GM18511 (cell line): ENCODE measurements around the gene KLHL41.

ENCODE experiments used
- ATAC-seq: cut with Tn5 transposase; IDR thresholded peaks from one replicate; pipeline ENCODE4 v1.9.1; 2021; ENCODE audit warnings: mild to moderate bottlenecking, moderate library complexity; ENCODE audit not compliant: unreplicated experiment

The KLHL41 gene

DNA sequence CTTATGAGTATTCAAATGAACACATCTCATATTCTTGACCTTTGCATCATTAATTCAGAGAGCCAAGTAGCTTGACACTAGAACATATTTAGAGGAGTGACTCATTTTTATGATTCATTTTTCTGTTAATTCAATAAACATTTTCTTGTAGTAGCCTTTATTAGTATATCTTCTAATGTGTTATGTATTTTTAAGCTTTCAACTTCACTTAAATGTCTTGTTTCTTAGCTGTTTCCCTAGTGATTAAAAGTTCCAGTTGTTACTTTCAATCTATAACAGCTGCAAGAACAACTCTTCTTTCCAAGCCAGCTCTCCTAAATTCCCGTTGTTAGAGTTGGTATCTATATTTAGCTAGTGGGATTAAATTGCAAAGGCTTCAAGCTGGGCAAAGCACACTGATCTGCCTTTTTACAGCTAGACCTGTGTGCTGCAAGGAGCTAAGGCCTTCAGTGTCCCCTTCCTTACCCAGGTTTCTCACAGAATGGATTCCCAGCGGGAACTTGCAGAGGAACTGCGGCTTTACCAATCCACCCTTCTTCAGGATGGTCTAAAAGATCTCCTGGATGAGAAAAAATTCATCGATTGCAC is at the start of gene KLHL41:
Gene KLHL41, plus strand, starts transcription at position 405 of the 588 bp plus-strand sequence. Its CDS starts 77 bp downstream, at position 482.
- no peak for ATAC-seq

DNA sequence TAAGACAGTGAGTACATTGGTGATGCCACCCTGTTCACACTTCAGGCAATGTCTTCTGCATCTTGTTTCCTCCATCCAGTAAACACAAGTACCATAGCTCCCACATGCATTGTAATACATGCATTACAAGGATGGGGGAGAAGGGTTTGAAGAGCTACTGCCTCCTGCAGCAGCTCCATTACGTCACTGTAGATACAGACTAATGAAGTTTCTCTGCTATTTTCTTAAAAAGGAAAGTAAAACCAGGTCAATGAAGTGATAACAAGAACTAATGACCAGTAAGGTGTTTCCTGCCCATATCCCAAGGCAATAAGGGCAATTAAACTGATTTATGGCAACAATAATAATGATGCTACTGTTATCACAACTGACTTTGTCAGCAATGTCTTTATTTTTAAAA is 48.4 kb upstream of the KLHL41 start:
- ATAC-seq, result no peak

DNA sequence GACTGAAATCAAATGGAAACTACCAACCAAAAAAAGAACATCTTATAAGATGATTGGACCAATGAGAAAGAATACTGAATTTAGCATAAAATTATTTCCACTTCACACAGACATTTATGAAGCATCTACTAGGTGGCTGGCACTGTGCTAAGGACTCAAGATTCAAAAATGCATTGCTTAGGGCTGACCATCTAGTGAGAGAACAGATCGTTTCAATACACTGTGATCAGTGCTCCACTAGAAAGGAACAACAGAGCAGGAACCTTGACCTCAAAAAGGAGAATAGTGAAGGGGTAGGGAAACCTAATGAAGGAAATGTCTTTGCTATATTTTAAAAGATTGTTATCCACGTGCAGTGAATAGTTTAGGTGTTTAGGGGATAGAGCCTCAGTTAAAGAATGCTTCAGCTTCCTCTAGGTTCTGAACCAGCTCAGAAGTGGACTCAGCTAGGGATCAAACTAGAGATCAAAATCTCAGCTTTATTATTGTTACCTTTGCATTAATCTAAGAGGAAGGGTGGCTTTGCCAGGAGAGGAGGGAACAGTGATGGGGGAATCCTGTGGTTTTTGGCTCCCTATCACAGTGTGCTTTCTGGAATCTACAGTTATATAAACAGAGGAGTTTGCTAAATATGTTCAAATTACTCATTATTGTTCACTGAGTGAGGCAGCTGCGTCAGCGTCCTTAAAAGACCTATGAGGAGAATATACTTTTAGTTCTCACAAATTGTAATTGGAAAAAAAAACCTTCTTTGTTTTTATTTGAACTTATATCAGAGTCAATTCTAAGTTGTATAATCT is 46.4 kb upstream of the KLHL41 start:
- ATAC-seq, result no peak

DNA sequence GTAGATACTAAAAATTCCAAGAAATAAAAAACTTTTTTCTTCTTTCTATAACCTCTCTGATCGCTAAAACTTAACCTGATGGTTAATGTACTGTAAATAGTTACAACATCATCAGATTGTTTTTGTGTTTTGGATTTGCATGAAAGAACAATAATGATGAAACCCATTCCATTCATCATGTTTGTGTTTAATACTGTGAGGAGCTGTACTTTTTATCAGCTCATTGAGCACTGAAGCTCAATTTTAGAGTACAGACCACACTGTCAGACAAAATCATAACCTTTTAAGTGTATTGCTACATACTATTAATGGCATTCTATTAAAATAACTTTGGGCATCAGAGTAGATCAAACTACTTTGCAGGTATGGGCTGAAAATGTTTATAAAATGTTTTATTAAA is 45.0 kb upstream of the KLHL41 start:
- no peak for ATAC-seq

DNA sequence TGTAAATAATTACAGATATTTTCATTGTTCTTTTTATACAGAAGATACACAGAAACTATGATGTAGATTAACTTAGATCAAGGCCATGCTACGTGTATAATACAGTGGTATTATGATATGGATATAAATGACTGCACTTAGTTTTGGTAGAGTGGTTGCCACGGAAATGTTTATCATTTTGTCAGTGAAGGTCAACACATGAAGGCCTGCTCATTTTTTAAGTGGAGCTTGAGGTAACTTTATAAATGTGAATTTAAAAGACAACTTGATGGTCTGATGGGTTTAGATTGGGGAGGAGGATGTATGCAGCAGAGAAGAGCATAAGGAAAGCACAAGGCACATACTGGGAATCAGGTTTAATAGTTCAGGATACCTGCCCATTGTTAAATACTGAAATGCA is 44.6 kb upstream of the KLHL41 start:
- no peak for ATAC-seq

DNA sequence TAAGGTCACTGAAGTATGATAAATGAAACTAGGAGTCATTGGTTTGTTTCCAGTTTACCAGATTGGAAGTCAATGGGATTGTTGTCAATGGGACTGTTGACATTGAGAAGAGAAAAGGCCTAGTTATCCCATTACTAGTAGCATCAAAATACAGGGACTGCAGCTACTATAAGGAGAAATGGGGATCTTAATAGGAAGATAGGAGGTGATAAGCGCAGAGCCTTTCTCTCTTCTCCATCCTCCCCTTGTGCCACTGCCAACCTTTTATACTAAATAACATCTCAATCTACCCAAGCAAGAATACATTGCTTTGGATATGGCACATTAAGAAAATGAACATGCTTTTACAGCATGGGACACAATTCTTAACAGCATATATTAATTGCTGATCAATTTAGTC is 40.7 kb upstream of the KLHL41 start:
- no peak for ATAC-seq

DNA sequence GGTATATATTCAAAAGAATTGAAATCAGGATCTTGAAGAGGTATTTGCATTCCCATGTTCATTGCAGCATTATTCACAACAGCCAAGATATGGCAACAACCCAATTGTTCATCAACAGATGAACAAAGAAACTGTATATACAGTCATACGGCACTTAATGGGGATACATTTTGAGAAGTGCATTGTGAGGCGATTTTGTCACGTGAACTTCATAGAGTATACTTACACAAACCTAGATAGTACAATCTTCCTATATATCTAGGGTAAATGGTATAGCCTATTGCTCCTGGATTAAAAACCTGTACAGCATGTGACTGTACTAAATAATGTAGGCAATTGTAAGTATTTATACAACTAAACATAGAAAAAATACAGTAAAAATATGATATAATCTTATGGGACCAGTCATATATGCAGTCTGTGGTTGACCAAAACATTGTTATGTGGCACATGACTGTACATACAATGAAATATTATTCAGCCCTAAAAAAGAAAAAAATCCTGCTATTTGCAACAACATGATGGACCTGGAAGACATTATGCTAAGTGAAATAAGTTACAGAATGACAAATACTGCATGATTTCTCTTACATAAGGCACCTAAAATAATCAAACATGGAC is 39.4 kb upstream of the KLHL41 start:
- ATAC-seq, result no peak

DNA sequence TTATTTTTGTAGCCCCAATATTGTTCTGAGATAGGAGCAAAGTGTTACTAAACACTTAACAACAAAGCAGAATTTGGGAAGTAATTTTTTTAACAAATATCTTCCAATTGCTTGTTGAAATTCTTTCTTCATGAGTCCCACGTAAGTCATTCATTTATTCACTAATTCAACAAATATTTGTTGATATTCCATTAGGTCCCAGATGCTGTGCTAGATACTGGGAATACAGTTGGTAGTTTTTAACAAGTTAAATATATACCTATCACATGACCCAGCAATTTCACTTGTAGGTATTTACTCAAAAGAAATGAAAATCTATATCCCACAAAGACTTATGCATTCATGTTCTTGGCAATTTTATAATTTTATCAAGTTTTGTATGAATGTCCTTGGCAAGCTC is 37.3 kb upstream of the KLHL41 start:
- no peak for ATAC-seq

DNA sequence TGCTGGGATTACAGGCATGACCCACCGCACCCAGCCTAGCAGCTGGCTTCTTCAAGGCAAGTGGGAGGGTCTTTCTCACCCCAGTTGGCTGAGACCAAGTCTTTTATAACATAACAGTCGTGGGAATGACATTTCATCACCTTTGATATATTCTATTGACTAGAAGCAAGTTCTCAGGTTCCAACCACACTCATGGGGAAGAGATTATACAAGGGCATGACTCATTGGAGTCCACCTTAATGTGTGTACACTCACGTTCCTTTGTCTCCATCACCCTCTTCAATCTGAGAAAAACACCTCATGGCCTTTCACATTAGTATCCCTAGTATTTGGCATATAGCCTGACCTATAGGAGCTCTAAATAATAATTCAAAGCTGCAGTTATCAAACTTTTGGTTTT is 33.0 kb upstream of the KLHL41 start:
- ATAC-seq, result no peak

DNA sequence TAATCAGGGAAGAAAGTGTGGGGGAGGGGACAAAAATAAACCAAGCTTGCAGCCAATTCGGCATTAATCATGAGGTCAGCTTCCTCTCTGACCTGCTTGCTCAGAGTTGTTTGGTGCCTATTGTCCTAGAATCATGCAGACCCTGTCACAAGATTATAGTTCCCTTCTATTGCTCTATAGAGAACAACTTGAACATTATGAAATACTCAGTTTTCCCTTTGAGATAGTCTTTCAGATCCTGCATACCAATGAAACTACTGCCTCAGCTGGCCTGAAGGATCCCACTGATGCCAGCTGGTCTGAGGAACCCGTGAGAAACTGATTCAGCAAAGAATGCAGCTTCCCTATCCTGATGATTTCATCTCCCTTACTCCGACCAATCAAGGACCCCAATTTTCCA is 31.2 kb upstream of the KLHL41 start:
- no peak for ATAC-seq

DNA sequence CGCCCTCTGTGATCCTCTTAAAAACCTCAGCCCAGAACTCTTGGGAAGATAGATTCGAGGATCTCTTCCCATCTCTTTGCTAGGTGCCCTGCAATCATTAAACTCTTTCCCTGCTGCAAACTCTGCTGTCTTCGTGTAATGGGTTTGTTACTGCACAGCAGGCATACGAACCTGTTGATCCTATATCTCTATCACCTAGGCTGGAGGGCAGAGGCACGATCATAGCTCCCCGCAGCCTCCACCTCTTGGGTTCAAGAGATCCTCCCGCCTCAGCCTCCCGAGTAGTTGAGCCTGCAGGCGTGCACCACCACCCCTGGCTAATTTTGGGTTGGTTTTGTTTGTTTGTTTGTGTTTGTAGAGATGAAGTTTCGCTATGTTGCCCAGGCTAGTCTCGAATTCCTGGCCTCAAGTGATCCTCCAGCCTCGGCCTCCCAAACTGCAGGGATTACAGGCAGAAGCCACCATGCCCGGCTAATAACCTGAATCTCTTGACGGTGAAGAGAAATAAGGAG is 30.7 kb upstream of the KLHL41 start:
- no peak for ATAC-seq

DNA sequence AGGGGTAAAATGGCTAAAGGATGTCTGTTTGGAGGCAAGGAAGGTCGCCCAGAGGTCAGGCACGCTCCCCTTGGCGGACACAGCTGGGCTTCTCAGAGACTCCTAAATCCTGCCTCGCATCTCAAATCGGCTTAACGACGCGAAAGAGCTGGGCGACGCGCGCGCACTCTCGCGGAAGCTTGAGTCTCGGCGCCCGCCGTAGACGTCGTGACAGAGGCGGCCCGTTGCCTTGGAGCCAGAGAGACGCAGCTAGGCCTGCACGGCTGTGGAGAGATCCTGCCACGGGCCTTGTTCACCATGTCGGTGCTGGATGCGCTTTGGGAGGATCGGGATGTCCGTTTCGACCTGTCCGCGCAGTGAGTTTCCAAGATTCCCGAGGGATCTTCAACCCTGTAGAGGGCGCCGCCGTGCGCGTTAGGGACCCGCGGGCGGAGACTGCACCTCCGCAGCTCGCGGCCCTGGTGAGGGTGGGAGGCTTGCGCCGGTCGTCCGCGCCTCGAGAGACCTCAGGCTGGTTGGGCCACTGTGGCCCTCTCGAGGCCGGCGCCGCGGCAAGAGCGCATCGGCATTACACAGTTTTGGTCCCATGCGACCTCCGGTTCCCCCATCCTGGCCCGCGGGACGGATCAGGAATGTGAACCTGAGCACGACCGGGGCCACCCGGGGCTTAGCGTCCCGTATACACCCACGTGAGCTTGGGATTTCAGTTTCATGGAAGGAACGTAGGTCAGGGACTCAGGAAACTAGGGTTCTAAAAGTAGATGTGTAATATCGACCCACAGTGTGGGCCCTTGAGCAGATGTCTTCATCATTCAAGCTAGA is 30.0 kb upstream of the KLHL41 start, which contains the start of gene BBS5:
Gene BBS5, plus strand, starts transcription at position 238 of the 822 bp plus-strand sequence. Its CDS starts 60 bp downstream, at position 298.
- ATAC-seq, result peak; percentile 98

DNA sequence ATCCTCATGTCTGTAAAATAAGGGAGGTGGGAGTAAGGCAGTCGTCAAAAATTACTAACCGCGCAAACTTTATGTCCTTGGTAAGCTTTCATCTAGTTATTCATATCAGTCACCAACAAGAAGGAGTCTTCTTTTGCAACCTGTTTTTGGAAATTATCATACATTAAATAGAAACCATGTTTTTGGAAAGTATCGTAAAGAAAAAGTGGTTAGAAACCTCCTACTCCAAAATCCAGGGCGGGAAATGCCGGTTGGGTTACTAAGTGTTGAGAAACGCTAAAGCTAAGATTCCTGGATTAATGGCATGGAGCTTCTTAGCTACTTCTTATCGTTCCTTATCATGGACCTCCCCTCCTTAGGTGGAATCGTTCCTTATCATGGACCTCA is 29.4 kb upstream of the KLHL41 start:
- ATAC-seq, result peak; percentile 3

DNA sequence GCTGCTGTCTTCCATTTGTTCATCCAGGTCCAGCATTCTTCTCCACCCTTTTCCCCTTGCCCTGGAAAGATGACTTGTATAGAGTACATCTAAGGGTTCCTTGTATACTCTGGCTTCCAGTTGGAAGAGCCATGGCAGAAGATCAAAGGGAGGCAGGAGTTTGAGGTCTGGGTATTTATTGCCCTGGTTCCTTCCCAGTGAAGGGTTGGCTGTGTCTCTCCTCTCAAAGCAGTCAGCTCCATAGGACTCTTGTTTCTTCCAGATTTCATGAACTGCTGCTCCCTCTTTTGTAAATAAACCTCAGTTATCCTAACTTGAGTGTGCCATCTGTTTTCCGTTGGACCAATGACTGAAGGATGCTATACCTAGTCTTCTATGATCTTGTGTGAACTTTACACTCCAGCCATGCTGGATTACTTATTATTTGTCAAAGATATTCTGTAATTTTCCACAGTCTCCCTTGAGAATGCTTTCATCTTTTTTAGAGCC is 23.8 kb upstream of the KLHL41 start:
- no peak for ATAC-seq

DNA sequence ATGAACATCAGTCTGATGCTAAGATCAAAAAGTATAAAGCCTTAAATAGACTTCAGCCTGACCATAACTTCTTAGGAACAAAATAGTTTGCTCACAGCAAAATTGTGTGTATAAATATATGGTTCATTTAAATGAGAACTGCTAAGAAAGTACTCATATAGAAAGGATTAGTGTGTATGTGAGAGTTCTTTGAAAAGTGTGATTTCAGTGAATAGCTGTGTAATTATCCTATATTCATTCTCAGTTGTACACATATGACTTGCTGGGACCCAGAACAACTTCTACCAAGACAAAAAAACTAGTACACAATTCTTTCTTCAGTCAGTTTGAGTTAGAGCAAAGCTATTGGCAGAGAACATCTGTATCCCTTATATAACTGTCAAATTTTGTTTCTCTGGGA is 23.0 kb upstream of the KLHL41 start:
- ATAC-seq, result no peak

DNA sequence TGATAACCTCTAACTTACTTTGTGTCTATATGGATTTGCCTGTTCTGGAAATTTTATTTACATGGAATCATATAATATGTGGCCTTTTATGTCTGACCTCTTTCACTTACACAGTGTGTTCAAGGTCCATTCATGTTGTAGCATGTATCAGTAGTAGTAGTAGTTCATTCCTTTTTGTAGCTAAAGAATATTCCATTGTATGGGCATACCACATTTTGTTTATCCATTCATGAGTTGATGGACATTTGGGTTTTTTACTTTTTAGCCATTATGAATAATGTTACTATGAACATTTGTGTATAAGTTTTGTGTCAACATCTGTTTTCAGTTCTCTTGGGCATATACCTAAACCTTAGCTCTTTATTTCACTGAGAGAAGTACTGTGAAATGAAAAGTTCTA is 18.7 kb upstream of the KLHL41 start:
- no peak for ATAC-seq

DNA sequence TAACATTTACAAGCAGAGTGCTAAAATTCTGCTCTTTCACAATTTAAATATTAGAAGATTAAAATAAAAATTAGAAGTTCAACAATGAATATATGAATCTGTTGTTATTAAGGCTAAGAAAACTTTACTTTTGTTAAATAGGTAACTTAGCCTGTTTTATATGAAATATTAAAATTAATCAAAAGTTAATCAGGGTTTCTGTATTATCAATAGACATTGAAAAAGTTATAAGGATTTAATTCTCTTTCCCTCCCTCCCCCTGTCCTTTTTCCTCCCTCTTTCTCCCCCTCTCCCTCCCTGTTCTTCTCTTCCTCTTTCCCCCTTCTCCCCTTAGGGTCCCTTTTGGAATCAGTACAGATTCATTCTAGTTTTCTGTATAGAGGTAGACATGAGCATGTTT is 18.1 kb upstream of the KLHL41 start:
- no peak for ATAC-seq

DNA sequence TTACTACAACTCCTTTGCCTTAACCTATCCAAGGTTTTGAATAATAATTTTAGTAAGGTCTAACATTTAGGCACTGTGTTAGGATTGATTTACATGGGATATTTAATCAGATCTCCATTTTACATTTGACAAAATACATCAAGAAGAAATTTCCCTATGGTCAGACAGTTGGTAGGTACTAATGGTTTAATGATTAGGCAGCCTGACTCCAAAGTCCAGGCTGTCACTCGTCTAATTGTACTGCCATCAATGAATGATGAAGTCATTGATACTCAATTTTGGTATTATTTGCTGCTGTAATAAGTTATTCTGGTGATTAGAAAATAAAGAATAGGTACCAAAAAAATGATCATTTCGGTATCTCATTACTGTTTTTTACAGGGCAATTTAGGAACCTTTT is 16.1 kb upstream of the KLHL41 start:
- ATAC-seq, result no peak

DNA sequence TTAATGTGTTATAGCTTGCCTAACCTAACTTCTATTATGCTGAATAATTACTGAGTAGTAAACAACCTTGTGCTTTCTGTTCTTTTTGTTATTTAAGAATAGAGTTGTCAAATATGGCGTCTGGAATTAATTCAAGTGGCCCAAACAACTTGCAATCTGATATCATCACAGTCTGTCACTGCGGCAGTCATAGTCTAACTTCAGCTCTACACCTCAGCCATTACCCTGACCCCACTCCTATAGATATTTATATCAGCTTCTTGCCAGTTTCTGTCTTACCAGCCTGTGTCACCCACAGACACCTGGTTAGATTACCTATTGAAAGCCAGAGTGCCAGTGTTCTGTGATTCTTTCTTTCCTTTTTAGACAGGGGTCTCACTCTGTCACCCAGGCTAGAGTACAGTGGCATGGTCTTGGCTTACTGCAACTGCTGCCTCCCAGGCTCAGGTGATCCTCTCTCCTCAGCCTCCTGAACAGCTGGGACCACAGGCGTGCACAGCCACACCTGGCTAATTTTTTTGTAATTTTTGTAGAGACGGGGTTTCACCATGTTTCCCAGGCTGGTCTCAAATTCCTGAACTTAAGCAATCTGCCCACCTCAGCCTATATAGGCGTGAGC is 14.1 kb upstream of the KLHL41 start:
- no peak for ATAC-seq

DNA sequence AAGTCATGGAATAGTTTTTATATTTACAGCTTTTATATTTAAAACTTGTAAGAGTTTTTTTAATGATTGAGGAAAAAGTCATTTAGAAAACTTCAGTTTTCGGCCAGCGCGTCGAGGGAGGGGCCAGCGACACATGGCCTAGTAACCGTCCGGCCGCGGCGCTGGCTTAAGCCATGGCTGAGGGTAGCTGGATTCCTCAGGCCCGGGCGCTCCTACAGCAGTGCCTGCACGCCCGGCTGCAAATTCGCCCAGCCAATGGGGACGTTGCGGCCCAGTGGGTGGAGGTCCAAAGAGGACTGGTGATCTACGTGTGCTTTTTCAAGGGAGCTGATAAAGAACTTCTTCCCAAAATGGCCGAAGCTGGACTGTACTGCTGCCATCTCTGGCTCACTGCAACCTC is 4.9 kb upstream of the KLHL41 start:
- ATAC-seq, result no peak

DNA sequence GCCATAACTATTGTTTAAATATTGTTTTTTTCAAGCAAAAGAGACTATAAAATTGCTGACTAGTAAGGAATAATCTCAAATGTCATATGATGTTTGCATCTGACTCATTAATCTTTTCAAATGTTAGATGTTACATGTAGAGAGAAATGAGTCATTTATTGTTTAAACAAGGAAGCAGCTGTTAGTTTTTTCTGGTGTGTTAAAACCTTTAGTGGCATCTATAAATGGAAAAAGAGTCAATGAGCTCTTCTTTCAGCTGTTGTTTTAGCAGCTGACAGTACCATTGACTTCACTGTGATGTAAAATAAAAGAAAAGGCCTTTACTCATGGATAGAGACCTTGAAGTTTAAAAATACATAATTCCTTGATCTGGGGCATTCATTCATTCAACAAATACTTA is 1.8 kb upstream of the KLHL41 start:
- ATAC-seq, result no peak
